ENCODE measurements around the gene ACP4. TPM values are rescaled to one million over a fixed set of nuclear protein-coding genes. Genes with fewer than 3 reads are reported as not detected.

Gene ACP4
- total RNA-seq, 2 donors from 2014 or later = not detected

DNA sequence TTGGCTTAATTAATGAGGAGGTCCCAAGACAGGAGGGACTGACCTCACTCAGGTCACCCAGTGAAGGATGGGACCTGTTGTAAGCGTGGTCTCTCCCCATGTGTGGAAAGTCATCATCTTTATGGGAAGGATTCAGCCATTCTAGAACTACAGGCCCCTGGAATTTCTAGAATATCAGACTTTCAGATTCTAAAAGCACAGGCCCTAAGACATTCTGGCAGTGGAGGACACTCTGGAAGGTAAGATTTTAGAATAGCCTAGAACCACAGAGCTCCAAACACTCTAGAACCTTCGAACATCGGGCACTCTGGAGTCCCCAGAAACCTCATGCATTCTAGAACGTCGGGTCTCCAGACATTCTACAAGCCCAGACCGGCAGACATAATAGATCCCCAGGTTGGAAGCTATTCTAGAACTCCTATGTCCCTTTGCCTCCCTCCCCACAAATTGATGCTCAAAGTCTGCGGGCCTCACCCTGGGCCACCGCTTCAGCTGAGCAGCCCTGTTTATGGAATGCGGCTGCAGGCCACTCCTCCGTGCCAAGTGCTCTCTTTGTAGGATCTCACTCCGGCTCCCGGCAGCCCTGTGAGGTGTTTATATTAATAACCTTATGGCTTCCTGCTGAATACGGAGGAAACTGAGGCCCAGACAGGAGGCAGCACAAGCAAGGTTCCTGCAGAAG, 45.0 kb downstream of the ACP4 start:
- intact Hi-C loops (cut with DNase I, micrococcal nuclease) = no loop called here
- ATAC-seq (peak; percentile 65), DNase-seq (peak in 1 of 2 donors; percentile 61)

DNA sequence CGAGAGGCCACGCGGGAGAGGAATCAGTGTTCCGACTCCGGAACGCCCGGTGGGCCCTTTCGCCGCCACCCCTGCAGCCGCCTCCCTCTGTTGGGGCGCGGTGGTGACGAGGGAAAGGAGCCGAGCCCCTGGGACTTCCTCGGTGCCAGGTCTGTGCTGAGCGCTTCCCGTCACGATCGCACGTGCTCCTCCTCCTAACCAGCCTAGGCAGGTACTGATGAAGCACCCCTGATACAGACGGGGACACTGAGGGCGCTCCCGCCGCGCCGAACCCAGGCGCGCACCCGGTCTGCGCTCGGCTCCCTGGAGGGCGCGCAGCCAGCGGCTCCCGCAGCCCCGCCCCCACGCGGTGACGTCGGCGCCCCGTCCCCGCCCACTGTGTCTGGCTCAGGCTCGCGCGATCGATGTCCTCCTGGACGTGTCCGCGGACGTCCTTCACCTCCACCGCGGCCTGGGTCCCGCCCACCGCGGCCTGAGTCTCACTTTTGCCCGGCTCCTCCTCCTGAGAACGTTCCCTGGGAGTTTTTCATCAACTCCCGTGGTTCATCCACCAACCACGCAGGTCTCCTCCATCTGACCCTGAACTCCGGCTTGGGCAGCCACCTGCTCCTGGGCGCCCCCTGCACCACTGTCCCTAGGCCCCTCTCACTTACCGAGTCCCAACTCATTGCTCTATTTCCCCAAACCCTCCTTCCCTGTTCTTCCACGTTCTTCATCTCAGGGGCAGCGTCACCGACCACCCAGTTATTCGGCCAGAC, 45.7 kb downstream of the ACP4 start:
- DNase-seq = peak; percentile 80 to 87
- intact Hi-C loops (cut with DNase I, micrococcal nuclease) = no loop called here
- ATAC-seq = peak; percentile 93

DNA sequence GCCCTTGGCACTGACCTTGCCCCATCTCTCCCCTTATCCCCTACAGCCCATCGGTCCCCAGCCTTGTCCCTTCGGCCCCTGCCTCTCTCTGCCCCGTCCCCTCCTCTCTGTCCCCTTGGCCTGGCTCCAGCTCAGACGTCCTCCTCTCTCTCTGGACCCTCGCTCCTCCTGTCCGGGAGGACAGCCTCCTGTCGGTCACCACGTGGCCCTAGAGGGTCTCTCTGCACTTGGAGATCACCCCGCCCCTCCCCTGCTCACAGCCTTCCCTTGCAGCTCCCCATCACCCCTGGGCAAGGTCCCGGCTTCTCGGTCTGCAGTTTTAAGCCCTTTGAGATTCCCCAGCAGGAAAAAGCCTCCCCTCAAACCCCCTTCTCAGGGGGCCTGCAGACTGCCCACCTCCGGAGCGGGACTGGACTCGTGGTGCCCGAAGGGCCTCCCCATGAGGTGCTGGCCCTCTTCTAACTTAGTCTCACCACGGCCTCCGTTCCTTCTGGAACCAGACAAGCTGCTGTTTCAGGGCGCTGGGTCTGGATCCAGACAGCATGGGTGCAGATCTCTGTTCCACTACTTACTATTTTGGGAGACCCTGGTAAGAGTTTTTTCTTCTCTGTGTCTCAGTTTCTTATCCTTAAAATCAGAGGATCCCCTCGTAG, 46.5 kb downstream of the ACP4 start:
- ATAC-seq (peak; percentile 1), DNase-seq (peak in 1 of 2 donors; percentile 33)
- intact Hi-C loops (cut with DNase I, micrococcal nuclease) = no loop called here

DNA sequence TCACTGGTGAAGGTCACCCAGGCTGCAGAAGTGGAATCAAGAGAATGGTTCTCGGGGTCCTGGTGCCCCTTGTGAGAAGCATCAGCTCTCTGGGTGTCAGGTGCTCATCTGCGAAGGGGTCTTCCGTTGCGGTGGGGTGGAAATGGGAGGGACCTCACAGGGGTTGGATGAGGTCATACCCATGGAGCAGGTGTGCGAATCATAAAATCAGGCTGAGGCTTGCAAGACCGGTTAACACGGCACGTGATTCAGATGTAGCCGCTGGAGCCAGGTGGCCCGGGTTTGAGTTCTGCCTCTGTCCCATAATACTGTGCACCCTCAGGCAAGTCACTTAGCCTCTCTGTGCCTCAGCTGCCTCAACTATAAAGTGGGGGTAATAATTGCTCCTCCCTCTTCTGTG, 47.1 kb downstream of the ACP4 start:
- intact Hi-C loops (cut with DNase I, micrococcal nuclease) = no loop called here
- ATAC-seq = peak; percentile 44
- peak; percentile 57 to 60 for DNase-seq

DNA sequence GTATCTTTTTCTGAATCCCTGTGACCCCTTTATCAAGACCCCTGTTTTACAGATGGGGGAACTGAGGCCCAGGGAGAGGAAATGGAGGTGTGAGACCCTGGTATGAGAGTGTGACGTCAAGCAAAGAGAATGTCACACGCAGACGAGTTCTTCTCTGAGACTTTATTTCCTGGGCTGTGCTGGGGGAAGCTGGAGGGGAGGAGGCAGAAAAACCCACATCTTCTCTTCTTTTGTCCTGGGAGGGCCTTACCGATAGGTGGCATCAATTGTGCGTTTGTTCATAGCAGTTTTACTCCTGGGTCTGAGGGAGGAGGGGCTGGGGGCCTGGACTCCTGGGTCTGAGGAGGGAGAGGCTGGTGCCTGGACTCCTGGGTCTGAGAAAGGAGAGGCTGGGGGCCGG, 48.0 kb downstream of the ACP4 start:
- no peak for DNase-seq
- ATAC-seq = no peak
- intact Hi-C loops (cut with DNase I, micrococcal nuclease) = no loop called here

DNA sequence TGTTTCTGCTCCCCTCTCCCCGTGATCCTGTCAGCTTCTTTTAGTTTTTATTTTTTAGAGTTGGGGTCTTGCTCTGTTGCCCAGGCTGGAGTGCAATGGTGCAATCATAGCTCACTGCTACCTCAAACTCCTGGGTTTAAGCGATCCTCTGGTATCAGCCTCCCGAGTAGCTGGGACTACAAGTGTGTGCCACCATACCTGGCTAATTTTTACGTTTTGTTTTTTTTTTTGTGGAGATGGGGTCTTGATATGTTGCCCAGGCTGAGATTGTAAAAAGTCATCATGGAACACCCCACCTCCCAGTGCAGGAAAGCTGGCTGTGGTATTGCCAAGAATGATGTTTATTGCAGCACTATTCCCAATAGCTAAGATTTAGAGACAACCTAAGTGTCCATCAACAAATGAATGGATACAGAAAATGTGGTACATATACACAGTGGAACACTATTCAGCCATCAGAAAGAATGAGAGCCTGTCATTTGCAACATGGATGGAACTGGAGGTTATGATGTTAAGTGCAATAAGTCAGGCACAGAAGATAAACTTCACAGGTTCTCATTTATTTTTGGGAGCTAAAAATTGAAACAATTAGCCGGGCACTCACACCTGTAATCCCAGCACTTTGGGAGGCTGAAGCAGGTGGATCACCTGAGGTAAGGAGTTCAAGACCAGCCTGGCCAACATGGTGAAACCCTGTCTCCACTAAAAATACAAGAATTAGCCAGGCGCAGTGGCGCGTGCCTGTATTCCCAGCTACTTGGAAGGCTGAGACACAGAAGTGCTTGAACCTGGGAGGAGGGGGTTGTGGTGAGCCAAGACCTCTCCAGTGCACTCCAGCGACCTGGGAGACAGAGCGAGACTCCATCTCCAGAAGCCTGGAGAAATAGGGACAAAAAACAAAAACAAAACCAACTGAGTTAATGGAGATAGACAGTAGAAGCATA, 49.8 kb downstream of the ACP4 start:
- intact Hi-C loops (cut with DNase I, micrococcal nuclease) = no loop called here
- DNase-seq (no peak), ATAC-seq (no peak)

DNA sequence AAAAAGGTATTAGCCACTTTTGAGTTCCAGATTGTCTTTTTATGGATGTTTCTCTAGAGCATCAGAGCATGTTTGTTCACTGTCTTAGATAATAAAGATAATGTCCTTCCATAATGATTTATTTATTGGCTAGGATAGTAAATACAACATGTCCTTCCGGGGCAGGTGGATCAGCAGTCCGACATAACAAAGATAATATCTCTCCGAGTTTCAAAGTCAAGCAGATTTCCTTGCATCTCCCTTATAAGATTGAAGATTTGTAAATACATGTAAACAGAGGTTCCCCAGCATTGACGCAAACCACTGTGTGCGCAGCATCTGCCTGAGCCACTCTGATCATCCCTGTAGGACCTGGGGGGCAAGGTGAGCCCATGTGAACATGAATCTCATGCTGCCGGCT, 51.9 kb downstream of the ACP4 start:
- DNase-seq (no peak), ATAC-seq (no peak)
- intact Hi-C loops (cut with DNase I, micrococcal nuclease) = no loop called here

DNA sequence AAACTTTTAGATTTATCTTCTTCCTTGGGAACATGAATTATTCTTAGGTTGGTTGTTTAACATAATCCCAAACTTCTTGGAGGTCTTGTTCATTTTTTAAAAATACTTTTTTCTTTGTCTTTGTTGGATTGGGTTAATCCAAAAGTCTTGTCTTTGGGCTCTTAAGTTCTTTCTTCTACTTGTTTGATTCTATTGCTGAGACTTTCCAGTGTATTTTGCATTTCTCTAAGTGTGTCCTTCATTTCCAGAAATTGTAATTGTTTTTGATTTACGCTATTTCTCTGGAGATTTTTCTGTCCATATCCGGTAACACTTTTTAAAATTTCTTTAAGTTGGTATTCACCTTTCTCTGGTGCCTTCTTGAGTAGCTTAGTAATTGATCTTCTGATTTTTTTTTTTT, 53.0 kb downstream of the ACP4 start:
- no peak for DNase-seq
- intact Hi-C loops (cut with DNase I, micrococcal nuclease) = no loop called here

DNA sequence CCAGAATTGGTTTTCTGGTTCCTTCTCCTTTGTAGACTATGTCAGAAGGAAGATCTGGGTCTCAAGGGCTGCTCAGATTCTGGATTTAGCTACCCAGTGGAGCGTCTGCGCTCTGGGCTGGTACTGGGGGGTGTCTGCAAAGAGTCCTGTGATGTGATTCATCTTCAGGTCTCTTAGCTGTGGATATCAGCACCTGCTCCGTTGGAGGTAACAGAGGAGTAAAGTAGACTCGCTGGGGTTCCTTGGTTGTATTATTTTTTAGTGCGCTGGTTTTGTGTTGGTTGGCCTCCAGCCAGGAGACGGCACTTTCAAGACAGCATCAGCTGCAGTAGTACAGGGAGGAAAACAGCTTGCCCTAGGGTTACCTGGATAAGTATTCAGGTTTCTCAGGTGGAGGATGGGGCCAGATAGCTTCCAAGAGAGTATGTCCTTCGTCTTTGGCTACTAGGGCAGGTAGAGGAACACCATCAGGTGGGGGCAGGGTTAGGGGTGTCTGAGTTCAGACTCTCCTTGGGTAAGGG, 53.5 kb downstream of the ACP4 start:
- intact Hi-C loops (cut with DNase I, micrococcal nuclease) = no loop called here
- peak; percentile 31 for ATAC-seq
- DNase-seq = no peak

More for the DNA sequence above, 53.0 kb downstream of the ACP4 start:
- ATAC-seq = no peak

DNA sequence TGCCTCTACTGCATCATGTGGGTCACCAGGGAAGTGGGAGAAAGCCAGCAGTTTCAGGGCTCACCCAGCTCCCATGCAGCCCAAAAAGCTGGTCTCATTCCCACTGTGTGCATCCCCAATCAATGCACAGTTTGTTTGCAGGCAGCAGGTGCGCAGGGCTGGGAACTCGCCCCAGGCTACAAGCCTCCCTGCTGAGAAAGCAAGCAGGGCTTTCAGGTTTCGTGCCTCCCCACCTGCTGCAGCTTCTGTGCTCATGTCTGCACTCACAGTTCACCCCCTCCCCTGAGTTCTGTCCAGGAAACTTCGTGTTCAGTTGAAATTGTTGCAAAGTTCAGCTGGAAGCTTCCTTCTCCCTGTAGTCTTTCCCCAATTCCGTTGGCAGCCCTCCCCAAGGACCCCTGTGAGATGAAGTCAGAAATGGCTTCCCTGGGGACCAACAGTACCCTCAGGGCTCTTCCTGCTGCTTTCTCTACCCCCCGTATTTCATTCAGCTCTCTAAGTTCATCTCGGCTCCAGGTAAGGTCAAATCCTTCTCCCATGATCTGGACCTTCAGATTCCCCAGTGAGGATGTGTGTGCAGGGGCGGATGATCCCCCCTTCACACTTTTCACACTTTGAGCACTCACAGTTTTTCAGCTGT, 54.2 kb downstream of the ACP4 start:
- ATAC-seq (no peak), DNase-seq (no peak)
- intact Hi-C loops (cut with DNase I, micrococcal nuclease) = no loop called here

Other genes starting within 250 kb of the ACP4 start
- gene LRRC4B, start 222.0 kb upstream of the ACP4 start, total RNA-seq = 1 to 10 TPM in 1 of 2 donors, under 1 TPM in 1; 0.89 to 1.2 TPM
- not detected for gene SYT3, start 150.5 kb upstream of the ACP4 start, total RNA-seq
- gene C19orf81, start 141.0 kb upstream of the ACP4 start, total RNA-seq = not detected
- under 1 TPM; 0.21 to 0.36 TPM for gene SHANK1, start 70.6 kb upstream of the ACP4 start, total RNA-seq
- 1 to 10 TPM; 2.1 to 5.7 TPM for gene CLEC11A, start 67.1 kb upstream of the ACP4 start, total RNA-seq
- not detected for gene GPR32, start 20.0 kb upstream of the ACP4 start, total RNA-seq
- gene KLK1, start 33.4 kb downstream of the ACP4 start, total RNA-seq = 100 to 1,000 TPM; 182 to 236 TPM
- gene KLK15, start 43.2 kb downstream of the ACP4 start, total RNA-seq = 1 to 10 TPM; 4.5 to 8.5 TPM
- 10 to 100 TPM in 1 of 2 donors, 1 to 10 TPM in 1; 5.7 to 11.7 TPM for gene KLK3, start 64.5 kb downstream of the ACP4 start, total RNA-seq
- gene KLK2, start 83.0 kb downstream of the ACP4 start, total RNA-seq = under 1 TPM in 1 of 2 donors, not detected in 1; 0.12 TPM
- gene KLK4, start 121.0 kb downstream of the ACP4 start, total RNA-seq = 1 to 10 TPM; 3.5 to 6.4 TPM
- not detected for gene KLK5, start 162.6 kb downstream of the ACP4 start, total RNA-seq
- gene KLK6, start 179.2 kb downstream of the ACP4 start, total RNA-seq = not detected
- not detected for gene KLK7, start 193.5 kb downstream of the ACP4 start, total RNA-seq
- gene KLK8, start 211.2 kb downstream of the ACP4 start, total RNA-seq = not detected
- gene KLK10, start 229.3 kb downstream of the ACP4 start, total RNA-seq = under 1 TPM; 0.37 to 0.70 TPM
- gene KLK11, start 236.2 kb downstream of the ACP4 start, total RNA-seq = under 1 TPM; 0.47 to 0.64 TPM
- under 1 TPM; 0.73 to 0.81 TPM for gene KLK12, start 244.6 kb downstream of the ACP4 start, total RNA-seq

Data from left colon (tissue), 2 donors.